Natural killer cell (primary cell): ENCODE results near the gene MAGT1. TPM values are rescaled to one million over a fixed set of nuclear protein-coding genes. Genes with fewer than 3 reads are reported as not detected.

Experiments
- ATAC-seq, 3 donors: fragments of 150-1000 bp in 2 of 3; fragments of 200-7000 bp in 1 of 3; cut with Tn5 transposase; 1 replicate in 1 of 3; 2 replicates in 2 of 3; pipeline ENCODE4 v1.10.0; 2021; ENCODE audit warnings: mild to moderate bottlenecking in 2 of 3, moderate library complexity in 2 of 3
- DNase-seq, 2 donors: peaks; one replicate each; pipeline versions ENCODE4 v3.0.0 to v3.0.0-alpha.2; 2013 to 2021; ENCODE audit warnings: mixed read lengths in 1 of 2
- H3K27ac ChIP-seq: one replicate; pipeline ENCODE4 v1.5.1; 2013; ENCODE audit warnings: mild to moderate bottlenecking, low read length
- H3K27me3 ChIP-seq: one replicate; pipeline ENCODE4 v1.6.1; 2013; ENCODE audit warnings: low read length; ENCODE audit not compliant: control insufficient read depth, insufficient read depth
- H3K36me3 ChIP-seq: one replicate; pipeline ENCODE4 v1.6.1; 2013; ENCODE audit warnings: low read length; ENCODE audit not compliant: control insufficient read depth, insufficient read depth
- H3K4me1 ChIP-seq: one replicate; pipeline ENCODE4 v1.6.1; 2013; ENCODE audit warnings: low read length; ENCODE audit not compliant: control insufficient read depth, insufficient read depth
- H3K4me3 ChIP-seq: one replicate; pipeline ENCODE4 v1.5.1; 2013; ENCODE audit warnings: low read length
- H3K9me3 ChIP-seq: one replicate; pipeline ENCODE4 v1.6.1; 2013; ENCODE audit warnings: low read length; ENCODE audit not compliant: control insufficient read depth, insufficient read depth
- H3K27ac Mint-ChIP-seq, 2 donors: one replicate each; pipeline ENCODE4 v1.8.0; 2022; ENCODE audit warnings: mild to moderate bottlenecking in 2 of 2, mixed read lengths in 2 of 2, moderate library complexity in 1 of 2
- H3K27me3 Mint-ChIP-seq, 2 donors: one replicate each; pipeline ENCODE4 v1.8.0; 2022; ENCODE audit warnings: low read depth in 2 of 2, mixed read lengths in 2 of 2
- H3K36me3 Mint-ChIP-seq: one replicate; pipeline ENCODE4 v1.8.0; 2022; ENCODE audit warnings: mixed read lengths
- H3K4me1 Mint-ChIP-seq, 2 donors: one replicate each; pipeline ENCODE4 v1.8.0; 2022; ENCODE audit warnings: mixed read lengths in 2 of 2
- H3K4me3 Mint-ChIP-seq: one replicate; pipeline ENCODE4 v1.8.0; 2022; ENCODE audit warnings: mild to moderate bottlenecking, moderate library complexity, mixed read lengths
- H3K9me3 Mint-ChIP-seq, 2 donors: one replicate each; pipeline ENCODE4 v1.8.0; 2022; ENCODE audit warnings: mixed read lengths in 2 of 2
- WGBS: methylation state at CpG from one replicate; pipeline ENCODE4 v1.1.7; 2013; ENCODE audit warnings: missing lambda C conversion rate; ENCODE audit not compliant: insufficient coverage; 5-methylcytosine and 5-hydroxymethylcytosine counted together
- intact Hi-C: fragments of 100-400 bp; cut with micrococcal nuclease; formaldehyde crosslinking; loops from one replicate; pipeline ENCODE4 v1.14.2; 2022
- total RNA-seq, 4 donors: library from RNA; stranded (reverse); fragments of 120-200 nt in 1 of 4; gene quantifications; one replicate each; pipeline versions ENCODE4 v1.2.3 to v1.2.4, GENCODE V29; 2013 to 2022
- TF ChIP-seq, protein P1 (sequence below): fragments of 200-600 bp; IDR thresholded peaks from one replicate; pipeline ENCODE4 v1.8.0; 2022; ENCODE audit warnings: antibody characterized with exemption

MAGT1 gene
- total RNA-seq, 3 donors from 2014 or later (not counting 1 experiment from before 2014, with no cell fraction given), result 46.7 to 59.5 (median 51.8) TPM

DNA sequence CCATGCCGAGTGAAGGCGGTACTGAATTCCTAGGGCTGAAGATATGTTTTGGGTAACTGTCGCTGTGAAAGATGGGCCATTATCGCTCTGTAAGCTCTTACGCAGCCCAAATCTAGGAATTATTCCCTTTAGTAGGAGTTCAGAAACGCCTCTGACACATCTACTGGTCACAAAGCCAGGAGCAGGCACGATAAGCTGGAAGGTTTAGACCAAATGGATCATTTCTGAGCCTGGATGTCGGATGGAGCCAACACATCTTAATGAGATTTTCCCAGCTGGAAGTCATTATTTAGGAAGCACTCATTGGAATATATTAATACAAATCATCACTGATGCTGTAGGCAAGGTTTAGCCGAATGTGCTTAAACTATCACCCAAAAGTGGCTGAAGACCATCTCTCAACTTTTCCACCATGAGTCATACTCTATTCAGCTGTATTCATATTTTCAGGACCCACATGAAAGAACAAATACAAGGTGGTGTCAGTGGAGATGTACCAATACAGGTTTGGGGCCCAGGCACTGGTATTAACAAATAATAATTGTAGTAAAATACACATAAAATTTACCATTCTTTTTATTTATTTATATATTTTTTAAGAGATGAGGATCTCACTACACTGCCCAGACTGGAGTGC lies 75.0 kb downstream of the MAGT1 start:
- Mint-ChIP-seq H3K4me1 (no peaks in the 10 kb centered on the region), H3K27me3 (no peaks in the 10 kb centered on the region)
- WGBS, result 99% methylated on average over 7 of the region's 9 CpGs

DNA sequence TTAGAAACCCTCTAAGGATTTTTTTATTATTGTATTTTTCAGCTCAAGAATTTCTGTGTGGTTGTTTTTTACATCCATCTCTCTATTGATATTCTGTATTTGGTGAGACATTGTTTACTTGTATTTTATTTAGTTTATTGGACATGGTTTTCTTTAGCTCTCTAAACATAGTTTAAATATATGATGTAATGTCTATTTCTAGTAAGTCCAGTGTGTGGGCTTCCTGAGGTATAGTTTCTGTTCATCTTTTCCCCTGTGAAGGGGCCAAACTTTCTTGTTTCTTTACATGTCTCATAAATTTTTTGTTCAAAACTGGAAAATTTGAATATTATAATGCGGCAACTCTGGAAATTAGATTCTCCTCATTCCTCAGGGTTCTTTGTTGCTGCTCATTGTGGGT lies 81.0 kb downstream of the MAGT1 start:
- Mint-ChIP-seq H3K27ac (no peak overlapping the region), H3K27me3 (no peaks in the 10 kb centered on the region), H3K4me3 (no peak overlapping the region), H3K4me1 (no peaks in the 10 kb centered on the region), H3K36me3 (no peaks in the 10 kb centered on the region), H3K9me3 (peaks cover 0 to 2% of the 10 kb centered on the region in 2 donors)
- Histone ChIP-seq H3K9me3 (no peaks in the 10 kb centered on the region), H3K27ac (no peak overlapping the region), H3K4me3 (no peak overlapping the region), H3K4me1 (no peaks in the 10 kb centered on the region), H3K27me3 (no peaks in the 10 kb centered on the region), H3K36me3 (no peaks in the 10 kb centered on the region)
- intact Hi-C loops, result no loop called here
- WGBS, result no CpG with 5 or more reads among the region's 1 CpG
- no peak for ATAC-seq
- no peak for DNase-seq
- TF ChIP-seq, protein P1, sequence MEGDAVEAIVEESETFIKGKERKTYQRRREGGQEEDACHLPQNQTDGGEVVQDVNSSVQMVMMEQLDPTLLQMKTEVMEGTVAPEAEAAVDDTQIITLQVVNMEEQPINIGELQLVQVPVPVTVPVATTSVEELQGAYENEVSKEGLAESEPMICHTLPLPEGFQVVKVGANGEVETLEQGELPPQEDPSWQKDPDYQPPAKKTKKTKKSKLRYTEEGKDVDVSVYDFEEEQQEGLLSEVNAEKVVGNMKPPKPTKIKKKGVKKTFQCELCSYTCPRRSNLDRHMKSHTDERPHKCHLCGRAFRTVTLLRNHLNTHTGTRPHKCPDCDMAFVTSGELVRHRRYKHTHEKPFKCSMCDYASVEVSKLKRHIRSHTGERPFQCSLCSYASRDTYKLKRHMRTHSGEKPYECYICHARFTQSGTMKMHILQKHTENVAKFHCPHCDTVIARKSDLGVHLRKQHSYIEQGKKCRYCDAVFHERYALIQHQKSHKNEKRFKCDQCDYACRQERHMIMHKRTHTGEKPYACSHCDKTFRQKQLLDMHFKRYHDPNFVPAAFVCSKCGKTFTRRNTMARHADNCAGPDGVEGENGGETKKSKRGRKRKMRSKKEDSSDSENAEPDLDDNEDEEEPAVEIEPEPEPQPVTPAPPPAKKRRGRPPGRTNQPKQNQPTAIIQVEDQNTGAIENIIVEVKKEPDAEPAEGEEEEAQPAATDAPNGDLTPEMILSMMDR, result no peak

More for the DNA sequence above, 75.0 kb downstream of the MAGT1 start:
- Mint-ChIP-seq H3K9me3 (peaks cover 2% of the 10 kb centered on the region in 2 donors), H3K27ac (no peak overlapping the region), H3K4me3 (no peak overlapping the region), H3K36me3 (no peaks in the 10 kb centered on the region)
- no peak for ATAC-seq
- TF ChIP-seq, protein P1, result no peak
- H3K4me3 ChIP-seq, result no peak overlapping the region
- no peaks in the 10 kb centered on the region for H3K27me3 ChIP-seq
- intact Hi-C loops, result no loop called here
- no peak for DNase-seq
- H3K36me3 ChIP-seq, result no peaks in the 10 kb centered on the region
- H3K27ac ChIP-seq, result no peak overlapping the region
- H3K9me3 ChIP-seq, result no peaks in the 10 kb centered on the region
- H3K4me1 ChIP-seq, result no peaks in the 10 kb centered on the region

DNA sequence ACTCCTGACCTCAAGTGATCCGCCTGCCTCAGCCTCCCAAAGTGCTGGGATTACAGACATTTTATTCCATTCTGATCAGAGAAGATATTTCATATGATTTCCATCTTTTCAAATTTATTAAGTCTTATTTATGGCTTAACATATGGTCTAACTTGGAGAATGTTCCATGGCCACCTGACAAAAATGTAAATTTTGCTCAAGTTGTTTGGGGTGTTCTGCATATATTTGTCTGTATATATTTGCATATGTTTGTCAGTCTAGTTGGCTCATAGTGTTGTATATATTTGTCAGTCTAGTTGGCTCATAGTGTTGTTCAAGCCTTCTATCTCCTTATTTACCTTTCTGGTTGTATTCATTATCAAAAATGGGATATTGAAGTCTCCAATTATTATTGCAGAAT lies 93.0 kb downstream of the MAGT1 start:
- H3K36me3 Mint-ChIP-seq, result no peaks in the 10 kb centered on the region
- Histone ChIP-seq H3K27ac (no peak overlapping the region), H3K4me1 (no peaks in the 10 kb centered on the region), H3K27me3 (no peaks in the 10 kb centered on the region), H3K36me3 (no peaks in the 10 kb centered on the region), H3K4me3 (no peak overlapping the region), H3K9me3 (no peaks in the 10 kb centered on the region)
- no peaks in the 10 kb centered on the region for H3K4me1 Mint-ChIP-seq
- DNase-seq (no peak), ATAC-seq (no peak)
- TF ChIP-seq, protein P1, result no peak
- peaks cover 0 to 2% of the 10 kb centered on the region in 2 donors for H3K9me3 Mint-ChIP-seq
- H3K27ac Mint-ChIP-seq, result no peak overlapping the region
- H3K4me3 Mint-ChIP-seq, result no peak overlapping the region
- 100% methylated on average over 1 of the region's 1 CpG for WGBS
- intact Hi-C loops, result no loop called here
- H3K27me3 Mint-ChIP-seq, result no peaks in the 10 kb centered on the region

DNA sequence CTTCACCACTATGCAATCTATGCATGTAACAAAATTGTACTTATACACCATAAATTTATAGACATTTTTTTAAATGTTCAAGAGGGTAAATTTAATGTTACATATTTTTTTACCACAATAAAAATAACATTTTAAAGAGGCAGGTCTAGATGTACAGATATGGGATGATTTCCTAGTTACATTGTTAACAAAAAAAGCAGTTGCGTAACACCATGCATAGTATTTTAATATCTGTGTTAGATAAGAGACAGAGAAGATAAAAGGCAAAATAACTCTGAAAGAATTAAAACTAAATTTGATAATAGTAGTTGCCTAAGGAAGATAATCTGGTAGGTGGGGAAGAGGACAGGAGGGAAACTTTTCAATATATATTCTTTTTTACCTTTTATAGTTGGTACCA lies 100.1 kb downstream of the MAGT1 start:
- DNase-seq, result no peak
- Histone ChIP-seq H3K36me3 (no peaks in the 10 kb centered on the region), H3K4me1 (no peaks in the 10 kb centered on the region), H3K27ac (no peak overlapping the region), H3K9me3 (no peaks in the 10 kb centered on the region), H3K27me3 (no peaks in the 10 kb centered on the region), H3K4me3 (no peak overlapping the region)
- Mint-ChIP-seq H3K27me3 (no peaks in the 10 kb centered on the region), H3K9me3 (no peaks in the 10 kb centered on the region), H3K36me3 (no peaks in the 10 kb centered on the region), H3K27ac (no peak overlapping the region), H3K4me3 (no peak overlapping the region), H3K4me1 (no peaks in the 10 kb centered on the region)
- ATAC-seq, result no peak
- intact Hi-C loops, result no loop called here
- no CpG with 5 or more reads among the region's 1 CpG for WGBS
- TF ChIP-seq, protein P1, result no peak
